Mesendoderm (in vitro differentiated cells): ENCODE data around the gene CTNNA2.

Experiments used
- DNase-seq: peaks from one replicate; pipeline ENCODE4 v3.0.0; 2013
- H2AK5ac ChIP-seq: 2 replicates; pipeline ENCODE4 v1.6.1; 2013; ENCODE audit warnings: low read length, inconsistent platforms
- H2BK120ac ChIP-seq: 2 replicates; pipeline ENCODE4 v1.6.1; 2013; ENCODE audit warnings: low read depth, mild to moderate bottlenecking, low read length, moderate library complexity, mixed read lengths
- H2BK15ac ChIP-seq: replicated peaks from 2 replicates; pipeline ENCODE4 v1.6.1; 2013; ENCODE audit warnings: low read depth, mild to moderate bottlenecking, moderate library complexity
- H2BK5ac ChIP-seq: 2 replicates; pipeline ENCODE4 v1.6.1; 2013; ENCODE audit warnings: low read length, inconsistent platforms
- H3K18ac ChIP-seq: 2 replicates; pipeline ENCODE4 v1.6.1; 2013; ENCODE audit warnings: mild to moderate bottlenecking, low read length, mixed read lengths
- H3K23ac ChIP-seq: one replicate; pipeline ENCODE4 v1.6.1; 2013; ENCODE audit warnings: low read length
- H3K27ac ChIP-seq: 2 replicates; pipeline ENCODE4 v1.5.1; 2013; ENCODE audit warnings: low read depth, mild to moderate bottlenecking, inconsistent platforms, low read length, moderate library complexity
- H3K27me3 ChIP-seq: 2 replicates; pipeline ENCODE4 v1.6.1; 2013; ENCODE audit warnings: low read length, control low read depth, mild to moderate bottlenecking, inconsistent platforms; ENCODE audit not compliant: insufficient read depth, poor library complexity
- H3K36me3 ChIP-seq: 2 replicates; pipeline ENCODE4 v1.6.1; 2013; ENCODE audit warnings: low read length, inconsistent platforms; ENCODE audit not compliant: control insufficient read depth, insufficient read depth
- H3K4ac ChIP-seq: one replicate; pipeline ENCODE4 v1.6.1; 2013; ENCODE audit warnings: low read depth, mild to moderate bottlenecking, low read length, moderate library complexity
- H3K4me1 ChIP-seq: 2 replicates; pipeline ENCODE4 v1.6.1; 2013; ENCODE audit warnings: low read depth, low read length, inconsistent platforms; ENCODE audit not compliant: control insufficient read depth
- H3K4me2 ChIP-seq: 2 replicates; pipeline ENCODE4 v1.6.1; 2013; ENCODE audit warnings: low read length
- H3K4me3 ChIP-seq: 2 replicates; pipeline ENCODE4 v1.5.1; 2013; ENCODE audit warnings: mild to moderate bottlenecking, low read length
- H3K56ac ChIP-seq: one replicate; pipeline ENCODE4 v1.6.1; 2013; ENCODE audit warnings: low read length
- H3K79me1 ChIP-seq: 2 replicates; pipeline ENCODE4 v1.6.1; 2013; ENCODE audit warnings: low read length, inconsistent platforms
- H3K79me2 ChIP-seq: 2 replicates; pipeline ENCODE4 v1.6.1; 2013; ENCODE audit warnings: mild to moderate bottlenecking, low read length; ENCODE audit not compliant: control insufficient read depth, insufficient read depth
- H3K9ac ChIP-seq: 2 replicates; pipeline ENCODE4 v1.6.1; 2013; ENCODE audit warnings: low read length, inconsistent platforms
- H4K5ac ChIP-seq: one replicate; pipeline ENCODE4 v1.6.1; 2013; ENCODE audit warnings: low read length
- H4K8ac ChIP-seq: one replicate; pipeline ENCODE4 v1.6.1; 2013; ENCODE audit warnings: low read depth, mild to moderate bottlenecking, control low read depth, low read length, moderate library complexity
- WGBS: extraction: QIAGEN DNeasy Blood & Tissue Kit; methylation state at CpG from one replicate; pipeline ENCODE4 v1.1.7; 2013; ENCODE audit warnings: low lambda C conversion rate, missing lambda C conversion rate; ENCODE audit not compliant: insufficient coverage; ENCODE audit errors: extremely low coverage; 5-methylcytosine and 5-hydroxymethylcytosine counted together

CTNNA2 gene

GRCh38 chr2:80153768-80154167, 640.9 kb downstream of the CTNNA2 start:
- Histone ChIP-seq H3K4ac (no peak overlapping the region), H4K5ac (no peak overlapping the region), H3K79me1 (no peaks in the 10 kb centered on the region), H2AK5ac (no peak overlapping the region), H3K79me2 (no peaks in the 10 kb centered on the region), H3K56ac (no peak overlapping the region), H3K4me2 (no peak overlapping the region), H4K8ac (no peak overlapping the region), H3K36me3 (no peaks in the 10 kb centered on the region), H3K27ac (no peak overlapping the region), H3K4me1 (no peaks in the 10 kb centered on the region), H3K9ac (no peak overlapping the region), H2BK5ac (no peak overlapping the region), H3K27me3 (no peaks in the 10 kb centered on the region), H3K18ac (no peak overlapping the region), H2BK15ac (no peak overlapping the region), H3K4me3 (no peak overlapping the region), H2BK120ac (no peak overlapping the region), H3K23ac (no peak overlapping the region)
- no peak for DNase-seq

- no peaks in the 10 kb centered on the region for H3K79me1 ChIP-seq
- no peaks in the 10 kb centered on the region for H3K4me1 ChIP-seq
- H3K36me3 ChIP-seq, result no peaks in the 10 kb centered on the region
- no peaks in the 10 kb centered on the region for H3K79me2 ChIP-seq
- no peak overlapping the region for H3K56ac ChIP-seq
- H3K4ac ChIP-seq, result no peak overlapping the region
- H2AK5ac ChIP-seq, result no peak overlapping the region
- H2BK15ac ChIP-seq, result no peak overlapping the region
- no peak overlapping the region for H3K23ac ChIP-seq
- no peak overlapping the region for H4K5ac ChIP-seq
- WGBS, result no CpG with 5 or more reads among the region's 7 CpGs
- H4K8ac ChIP-seq, result no peak overlapping the region
- H3K4me3 ChIP-seq, result no peak overlapping the region
- H3K9ac ChIP-seq, result no peak overlapping the region
- no peak overlapping the region for H3K18ac ChIP-seq
- DNase-seq, result peak; percentile 22
- no peak overlapping the region for H2BK120ac ChIP-seq
- no peak overlapping the region for H3K27ac ChIP-seq
- no peak overlapping the region for H2BK5ac ChIP-seq
- no peaks in the 10 kb centered on the region for H3K27me3 ChIP-seq
- no peak overlapping the region for H3K4me2 ChIP-seq
These were observed 641.5 kb downstream of the CTNNA2 start for GRCh38 chr2:80154231-80154915.

- no CpG with 5 or more reads among the region's 1 CpG for WGBS
- no peak overlapping the region for H2BK120ac ChIP-seq
- H3K18ac ChIP-seq, result no peak overlapping the region
These were observed 651.5 kb downstream of the CTNNA2 start for GRCh38 chr2:80164375-80164774.

GRCh38 chr2:80166483-80167171, 653.8 kb downstream of the CTNNA2 start:
- no CpG with 5 or more reads among the region's 3 CpGs for WGBS
- H3K4ac ChIP-seq, result no peak overlapping the region

More at GRCh38 chr2:80164375-80164774, 651.5 kb downstream of the CTNNA2 start:
- H3K27me3 ChIP-seq, result no peaks in the 10 kb centered on the region
- no peak overlapping the region for H4K5ac ChIP-seq
- no peaks in the 10 kb centered on the region for H3K4me1 ChIP-seq
- no peak overlapping the region for H3K27ac ChIP-seq
- H3K56ac ChIP-seq, result no peak overlapping the region
- no peak overlapping the region for H2AK5ac ChIP-seq
- no peaks in the 10 kb centered on the region for H3K36me3 ChIP-seq
- H3K79me2 ChIP-seq, result no peaks in the 10 kb centered on the region
- no peak overlapping the region for H2BK5ac ChIP-seq
- no peaks in the 10 kb centered on the region for H3K79me1 ChIP-seq
- H3K4me3 ChIP-seq, result no peak overlapping the region
- no peak overlapping the region for H4K8ac ChIP-seq
- H2BK15ac ChIP-seq, result no peak overlapping the region
- H3K9ac ChIP-seq, result no peak overlapping the region
- no peak overlapping the region for H3K4ac ChIP-seq
- no peak overlapping the region for H3K4me2 ChIP-seq
- DNase-seq, result no peak
- no peak overlapping the region for H3K23ac ChIP-seq

GRCh38 chr2:80167284-80167808, 654.5 kb downstream of the CTNNA2 start:
- Histone ChIP-seq H4K5ac (no peak overlapping the region), H2BK120ac (no peak overlapping the region), H3K27me3 (no peaks in the 10 kb centered on the region), H3K4ac (no peak overlapping the region), H3K79me1 (no peaks in the 10 kb centered on the region), H4K8ac (no peak overlapping the region), H3K23ac (no peak overlapping the region), H2BK15ac (no peak overlapping the region), H3K4me1 (no peaks in the 10 kb centered on the region), H2BK5ac (no peak overlapping the region), H3K4me3 (no peak overlapping the region), H3K79me2 (no peaks in the 10 kb centered on the region), H3K9ac (no peak overlapping the region), H3K27ac (no peak overlapping the region), H3K36me3 (no peaks in the 10 kb centered on the region), H3K18ac (no peak overlapping the region), H2AK5ac (no peak overlapping the region), H3K4me2 (no peak overlapping the region), H3K56ac (no peak overlapping the region)
- WGBS, result no CpG with 5 or more reads among the region's 1 CpG
- no peak for DNase-seq

More at GRCh38 chr2:80166483-80167171, 653.8 kb downstream of the CTNNA2 start:
- no peak overlapping the region for H3K4me3 ChIP-seq
- H3K36me3 ChIP-seq, result no peaks in the 10 kb centered on the region
- H3K27ac ChIP-seq, result no peak overlapping the region
- H4K5ac ChIP-seq, result no peak overlapping the region
- H2BK5ac ChIP-seq, result no peak overlapping the region
- no peak overlapping the region for H2AK5ac ChIP-seq
- H3K56ac ChIP-seq, result no peak overlapping the region
- H2BK120ac ChIP-seq, result no peak overlapping the region
- H4K8ac ChIP-seq, result no peak overlapping the region
- no peaks in the 10 kb centered on the region for H3K27me3 ChIP-seq
- no peak overlapping the region for H3K18ac ChIP-seq
- no peak overlapping the region for H3K9ac ChIP-seq
- H3K79me1 ChIP-seq, result no peaks in the 10 kb centered on the region
- H3K79me2 ChIP-seq, result no peaks in the 10 kb centered on the region
- DNase-seq, result no peak
- no peak overlapping the region for H3K23ac ChIP-seq
- no peak overlapping the region for H3K4me2 ChIP-seq
- no peak overlapping the region for H2BK15ac ChIP-seq
- H3K4me1 ChIP-seq, result no peaks in the 10 kb centered on the region
